GM23338 (cell line): ENCODE data around the gene NTN1. TPM values are rescaled to one million over a fixed set of nuclear protein-coding genes. Genes with fewer than 3 reads are reported as not detected.

ENCODE experiments used
- ATAC-seq: fragments of 200-7000 bp; cut with Tn5 transposase; 3 replicates; pipeline ENCODE4 v1.9.1; 2020
- DNase-seq: peaks from one replicate; pipeline ENCODE4 v3.0.0-alpha.2; 2015; ENCODE audit warnings: low spot score
- H2AFZ ChIP-seq: fragments of 200-600 bp; sonication (generic); 2 replicates; pipeline ENCODE4 v1.8.0; 2016; ENCODE audit warnings: antibody characterized with exemption, mild to moderate bottlenecking, moderate library complexity
- H3F3A ChIP-seq: fragments of 200-600 bp; sonication (generic); replicated peaks from 2 replicates; pipeline ENCODE4 v1.8.0; 2017; ENCODE audit warnings: antibody characterized with exemption, mixed run types, low read depth
- H3K27ac ChIP-seq: fragments of 200-600 bp; sonication (generic); 2 replicates; pipeline ENCODE4 v1.6.1; 2016; ENCODE audit warnings: low read depth
- H3K27me3 ChIP-seq: fragments of 200-600 bp; sonication (generic); 2 replicates; pipeline ENCODE4 v1.8.0; 2016; ENCODE audit warnings: mild to moderate bottlenecking, mixed run types, moderate library complexity; ENCODE audit not compliant: insufficient read depth
- H3K36me3 ChIP-seq: fragments of 200-600 bp; sonication (generic); 2 replicates; pipeline ENCODE4 v1.8.0; 2016; ENCODE audit warnings: mild to moderate bottlenecking; ENCODE audit not compliant: insufficient read depth
- H3K4me1 ChIP-seq: fragments of 200-600 bp; sonication (generic); 2 replicates; pipeline ENCODE4 v1.8.0; 2016; ENCODE audit warnings: mild to moderate bottlenecking, moderate library complexity; ENCODE audit not compliant: insufficient read depth
- H3K4me2 ChIP-seq: fragments of 200-600 bp; sonication (generic); 2 replicates; pipeline ENCODE4 v1.7.1; 2017; ENCODE audit warnings: mixed run types
- H3K4me3 ChIP-seq: fragments of 200-600 bp; sonication (generic); 2 replicates; pipeline ENCODE4 v1.6.1; 2016; ENCODE audit warnings: mixed run types
- H3K79me2 ChIP-seq: fragments of 200-600 bp; sonication (generic); replicated peaks from 2 replicates; pipeline ENCODE4 v1.8.0; 2017; ENCODE audit warnings: mild to moderate bottlenecking; ENCODE audit not compliant: insufficient read depth
- H3K9me2 ChIP-seq: fragments of 200-600 bp; sonication (generic); 2 replicates; pipeline ENCODE4 v1.8.0; 2017; ENCODE audit not compliant: insufficient read depth
- H4K20me1 ChIP-seq: fragments of 200-600 bp; sonication (generic); replicated peaks from 2 replicates; pipeline ENCODE4 v1.8.0; 2017; ENCODE audit warnings: mild to moderate bottlenecking; ENCODE audit not compliant: insufficient read depth
- H3K27ac Mint-ChIP-seq: 2 replicates; pipeline ENCODE4 v1.8.0; 2020; ENCODE audit warnings: inconsistent platforms, mild to moderate bottlenecking, moderate library complexity, mixed read lengths
- H3K27me3 Mint-ChIP-seq: 3 replicates; pipeline ENCODE4 v1.8.0; 2022; ENCODE audit warnings: low read depth, mild to moderate bottlenecking, moderate library complexity, mixed read lengths, inconsistent platforms; ENCODE audit not compliant: insufficient read depth, poor library complexity
- H3K36me3 Mint-ChIP-seq: 3 replicates; pipeline ENCODE4 v1.8.0; 2021; ENCODE audit warnings: low read depth, mild to moderate bottlenecking, inconsistent platforms, moderate library complexity, mixed read lengths
- H3K4me1 Mint-ChIP-seq: 3 replicates; pipeline ENCODE4 v1.8.0; 2020; ENCODE audit warnings: mild to moderate bottlenecking, inconsistent platforms, mixed read lengths
- H3K4me3 Mint-ChIP-seq: 3 replicates; pipeline ENCODE4 v1.8.0; 2021; ENCODE audit warnings: moderate library complexity, mild to moderate bottlenecking, inconsistent platforms, mixed read lengths
- H3K9me3 Mint-ChIP-seq: 3 replicates; pipeline ENCODE4 v1.8.0; 2020; ENCODE audit warnings: moderate library complexity, mild to moderate bottlenecking, inconsistent platforms, mixed read lengths
- CREB1 ChIP-seq: fragments of 250-450 bp; sonication (Bioruptor Pico); IDR thresholded peaks from 2 replicates; pipeline ENCODE4 v1.5.0; 2020; ENCODE audit warnings: low read depth, mild to moderate bottlenecking, moderate library complexity
- EZH2 ChIP-seq: fragments of 200-600 bp; sonication (generic); IDR thresholded peaks from one replicate; pipeline ENCODE4 v1.8.0; 2017; ENCODE audit warnings: antibody characterized with exemption, mild to moderate bottlenecking, low read depth; ENCODE audit not compliant: unreplicated experiment
- EZH2phosphoT487 ChIP-seq: fragments of 200-600 bp; sonication (generic); IDR thresholded peaks from one replicate; pipeline ENCODE4 v1.8.1; 2018; ENCODE audit warnings: antibody characterized with exemption; ENCODE audit not compliant: unreplicated experiment
- JUNB ChIP-seq: IDR thresholded peaks from one replicate; pipeline ENCODE4 v1.6.1; 2016; ENCODE audit warnings: antibody characterized with exemption; ENCODE audit not compliant: unreplicated experiment
- NANOG ChIP-seq: IDR thresholded peaks from 2 replicates; pipeline ENCODE4 v1.6.1; 2016; ENCODE audit warnings: antibody characterized with exemption, borderline replicate concordance
- POLR2AphosphoS5 ChIP-seq: IDR thresholded peaks from 2 replicates; pipeline ENCODE4 v1.6.1; 2016; ENCODE audit warnings: antibody characterized with exemption, low read depth
- STAT1 ChIP-seq: IDR thresholded peaks from one replicate; pipeline ENCODE4 v1.6.1; 2016; ENCODE audit warnings: antibody characterized with exemption; ENCODE audit not compliant: unreplicated experiment
- ZNF114 ChIP-seq: fragments of 250-450 bp; sonication (Bioruptor Pico); IDR thresholded peaks from 2 replicates; pipeline ENCODE4 v1.5.0; 2020; ENCODE audit warnings: mild to moderate bottlenecking, moderate library complexity
- ZNF331 ChIP-seq: fragments of 250-450 bp; sonication (Bioruptor Pico); IDR thresholded peaks from 2 replicates; pipeline ENCODE4 v1.5.0; 2020; ENCODE audit warnings: low read depth, mild to moderate bottlenecking, moderate library complexity
- polyA plus RNA-seq: library from polyadenylated mRNA; unstranded; fragments of >200 nt; fragmentation: Nextera tagmentation; extraction: Ambion mirVana; gene quantifications from 2 replicates; pipeline ENCODE4 v1.2.1, GENCODE V29; 2016
- total RNA-seq: library from RNA; depleted of rRNA; stranded (reverse); fragments of >200 nt; shearing (Covaris generic); gene quantifications from 2 replicates; pipeline ENCODE4 v1.2.3, GENCODE V29; 2014
- TF ChIP-seq, protein P1 (sequence below): IDR thresholded peaks from 2 replicates; pipeline ENCODE4 v1.6.1; 2016; ENCODE audit warnings: antibody characterized with exemption
- TF ChIP-seq, protein P2 (sequence below): fragments of 250-450 bp; sonication (Bioruptor Pico); IDR thresholded peaks from 2 replicates; pipeline ENCODE4 v1.5.0; 2020; ENCODE audit warnings: mild to moderate bottlenecking, moderate library complexity
- TF ChIP-seq, protein P3 (sequence below): IDR thresholded peaks from one replicate; pipeline ENCODE4 v1.6.1; 2018; ENCODE audit warnings: antibody characterized with exemption; ENCODE audit not compliant: unreplicated experiment
- TF ChIP-seq, protein P4 (sequence below), 2 experiments: fragments of 200-600 bp in 1 of 2; sonication (generic) in 1 of 2; conservative IDR thresholded peaks; 2 replicates each; pipeline versions ENCODE4 v1.5.1 to v1.6.1; 2016 to 2017; ENCODE audit warnings: antibody characterized with exemption in 2 of 2, low read depth in 2 of 2, mild to moderate bottlenecking in 2 of 2, moderate library complexity in 1 of 2

Gene NTN1
- total and polyA plus RNA-seq, 2 experiments from 2014 or later = 0.57 to 2.6 TPM

DNA sequence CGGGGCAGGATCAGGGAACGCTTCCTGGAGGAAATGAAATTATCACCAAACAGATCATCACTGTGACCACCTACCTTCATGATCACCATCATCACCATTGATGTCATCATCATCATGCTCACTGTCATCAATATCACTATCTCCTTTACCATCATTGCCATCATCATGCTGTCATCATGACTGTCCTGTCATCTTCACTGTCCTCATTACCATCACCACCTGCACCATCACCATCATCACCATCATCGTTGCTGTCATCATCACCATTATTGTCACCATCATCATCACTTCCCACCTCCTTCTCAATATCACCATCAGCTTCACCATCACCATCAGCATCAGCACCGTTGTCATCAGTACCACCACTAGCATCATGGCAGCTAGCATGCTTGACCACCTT is 65.3 kb downstream of the NTN1 start:
- no peak overlapping the region for H2AFZ ChIP-seq
- no peak overlapping the region for H3K27ac ChIP-seq
- no peak overlapping the region for H3K4me3 Mint-ChIP-seq
- H3K4me2 ChIP-seq = no peak overlapping the region
- H3K27me3 Mint-ChIP-seq = peaks cover 14% of the 10 kb centered on the region
- H3K27ac Mint-ChIP-seq = no peak overlapping the region
- H4K20me1 ChIP-seq = no peaks in the 10 kb centered on the region
- no peak overlapping the region for H3K4me3 ChIP-seq
- H3K4me1 Mint-ChIP-seq = no peaks in the 10 kb centered on the region
- no peaks in the 10 kb centered on the region for H3K79me2 ChIP-seq
- H3K9me3 Mint-ChIP-seq = no peaks in the 10 kb centered on the region; the same call in 2 of the 3 replicates
- no peak for ATAC-seq
- H3F3A ChIP-seq = no peaks in the 10 kb centered on the region
- no peaks in the 10 kb centered on the region for H3K36me3 Mint-ChIP-seq
- no peaks in the 10 kb centered on the region for H3K36me3 ChIP-seq
- no peak for DNase-seq
- H3K4me1 ChIP-seq = no peaks in the 10 kb centered on the region
- TF ChIP-seq POLR2AphosphoS5 (no peak), ZNF114 (CRISPR knock-in tag) (no peak), STAT1 (no peak), EZH2phosphoT487 (no peak), ZNF331 (no peak), NANOG (no peak), JUNB (no peak), CREB1 (no peak), EZH2 (no peak)
- TF ChIP-seq, protein P1, sequence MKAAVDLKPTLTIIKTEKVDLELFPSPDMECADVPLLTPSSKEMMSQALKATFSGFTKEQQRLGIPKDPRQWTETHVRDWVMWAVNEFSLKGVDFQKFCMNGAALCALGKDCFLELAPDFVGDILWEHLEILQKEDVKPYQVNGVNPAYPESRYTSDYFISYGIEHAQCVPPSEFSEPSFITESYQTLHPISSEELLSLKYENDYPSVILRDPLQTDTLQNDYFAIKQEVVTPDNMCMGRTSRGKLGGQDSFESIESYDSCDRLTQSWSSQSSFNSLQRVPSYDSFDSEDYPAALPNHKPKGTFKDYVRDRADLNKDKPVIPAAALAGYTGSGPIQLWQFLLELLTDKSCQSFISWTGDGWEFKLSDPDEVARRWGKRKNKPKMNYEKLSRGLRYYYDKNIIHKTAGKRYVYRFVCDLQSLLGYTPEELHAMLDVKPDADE = no peak
- TF ChIP-seq, protein P2, sequence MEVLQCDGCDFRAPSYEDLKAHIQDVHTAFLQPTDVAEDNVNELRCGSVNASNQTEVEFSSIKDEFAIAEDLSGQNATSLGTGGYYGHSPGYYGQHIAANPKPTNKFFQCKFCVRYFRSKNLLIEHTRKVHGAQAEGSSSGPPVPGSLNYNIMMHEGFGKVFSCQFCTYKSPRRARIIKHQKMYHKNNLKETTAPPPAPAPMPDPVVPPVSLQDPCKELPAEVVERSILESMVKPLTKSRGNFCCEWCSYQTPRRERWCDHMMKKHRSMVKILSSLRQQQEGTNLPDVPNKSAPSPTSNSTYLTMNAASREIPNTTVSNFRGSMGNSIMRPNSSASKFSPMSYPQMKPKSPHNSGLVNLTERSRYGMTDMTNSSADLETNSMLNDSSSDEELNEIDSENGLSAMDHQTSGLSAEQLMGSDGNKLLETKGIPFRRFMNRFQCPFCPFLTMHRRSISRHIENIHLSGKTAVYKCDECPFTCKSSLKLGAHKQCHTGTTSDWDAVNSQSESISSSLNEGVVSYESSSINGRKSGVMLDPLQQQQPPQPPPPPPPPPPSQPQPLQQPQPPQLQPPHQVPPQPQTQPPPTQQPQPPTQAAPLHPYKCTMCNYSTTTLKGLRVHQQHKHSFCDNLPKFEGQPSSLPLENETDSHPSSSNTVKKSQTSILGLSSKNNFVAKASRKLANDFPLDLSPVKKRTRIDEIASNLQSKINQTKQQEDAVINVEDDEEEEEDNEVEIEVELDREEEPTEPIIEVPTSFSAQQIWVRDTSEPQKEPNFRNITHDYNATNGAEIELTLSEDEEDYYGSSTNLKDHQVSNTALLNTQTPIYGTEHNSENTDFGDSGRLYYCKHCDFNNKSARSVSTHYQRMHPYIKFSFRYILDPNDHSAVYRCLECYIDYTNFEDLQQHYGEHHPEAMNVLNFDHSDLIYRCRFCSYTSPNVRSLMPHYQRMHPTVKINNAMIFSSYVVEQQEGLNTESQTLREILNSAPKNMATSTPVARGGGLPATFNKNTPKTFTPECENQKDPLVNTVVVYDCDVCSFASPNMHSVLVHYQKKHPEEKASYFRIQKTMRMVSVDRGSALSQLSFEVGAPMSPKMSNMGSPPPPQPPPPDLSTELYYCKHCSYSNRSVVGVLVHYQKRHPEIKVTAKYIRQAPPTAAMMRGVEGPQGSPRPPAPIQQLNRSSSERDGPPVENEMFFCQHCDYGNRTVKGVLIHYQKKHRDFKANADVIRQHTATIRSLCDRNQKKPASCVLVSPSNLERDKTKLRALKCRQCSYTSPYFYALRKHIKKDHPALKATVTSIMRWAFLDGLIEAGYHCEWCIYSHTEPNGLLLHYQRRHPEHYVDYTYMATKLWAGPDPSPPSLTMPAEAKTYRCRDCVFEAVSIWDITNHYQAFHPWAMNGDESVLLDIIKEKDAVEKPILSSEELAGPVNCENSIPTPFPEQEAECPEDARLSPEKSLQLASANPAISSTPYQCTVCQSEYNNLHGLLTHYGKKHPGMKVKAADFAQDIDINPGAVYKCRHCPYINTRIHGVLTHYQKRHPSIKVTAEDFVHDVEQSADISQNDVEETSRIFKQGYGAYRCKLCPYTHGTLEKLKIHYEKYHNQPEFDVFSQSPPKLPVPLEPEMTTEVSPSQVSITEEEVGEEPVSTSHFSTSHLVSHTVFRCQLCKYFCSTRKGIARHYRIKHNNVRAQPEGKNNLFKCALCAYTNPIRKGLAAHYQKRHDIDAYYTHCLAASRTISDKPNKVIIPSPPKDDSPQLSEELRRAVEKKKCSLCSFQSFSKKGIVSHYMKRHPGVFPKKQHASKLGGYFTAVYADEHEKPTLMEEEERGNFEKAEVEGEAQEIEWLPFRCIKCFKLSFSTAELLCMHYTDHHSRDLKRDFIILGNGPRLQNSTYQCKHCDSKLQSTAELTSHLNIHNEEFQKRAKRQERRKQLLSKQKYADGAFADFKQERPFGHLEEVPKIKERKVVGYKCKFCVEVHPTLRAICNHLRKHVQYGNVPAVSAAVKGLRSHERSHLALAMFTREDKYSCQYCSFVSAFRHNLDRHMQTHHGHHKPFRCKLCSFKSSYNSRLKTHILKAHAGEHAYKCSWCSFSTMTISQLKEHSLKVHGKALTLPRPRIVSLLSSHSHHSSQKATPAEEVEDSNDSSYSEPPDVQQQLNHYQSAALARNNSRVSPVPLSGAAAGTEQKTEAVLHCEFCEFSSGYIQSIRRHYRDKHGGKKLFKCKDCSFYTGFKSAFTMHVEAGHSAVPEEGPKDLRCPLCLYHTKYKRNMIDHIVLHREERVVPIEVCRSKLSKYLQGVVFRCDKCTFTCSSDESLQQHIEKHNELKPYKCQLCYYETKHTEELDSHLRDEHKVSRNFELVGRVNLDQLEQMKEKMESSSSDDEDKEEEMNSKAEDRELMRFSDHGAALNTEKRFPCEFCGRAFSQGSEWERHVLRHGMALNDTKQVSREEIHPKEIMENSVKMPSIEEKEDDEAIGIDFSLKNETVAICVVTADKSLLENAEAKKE (CRISPR knock-in tag) = no peak
- TF ChIP-seq, protein P3, sequence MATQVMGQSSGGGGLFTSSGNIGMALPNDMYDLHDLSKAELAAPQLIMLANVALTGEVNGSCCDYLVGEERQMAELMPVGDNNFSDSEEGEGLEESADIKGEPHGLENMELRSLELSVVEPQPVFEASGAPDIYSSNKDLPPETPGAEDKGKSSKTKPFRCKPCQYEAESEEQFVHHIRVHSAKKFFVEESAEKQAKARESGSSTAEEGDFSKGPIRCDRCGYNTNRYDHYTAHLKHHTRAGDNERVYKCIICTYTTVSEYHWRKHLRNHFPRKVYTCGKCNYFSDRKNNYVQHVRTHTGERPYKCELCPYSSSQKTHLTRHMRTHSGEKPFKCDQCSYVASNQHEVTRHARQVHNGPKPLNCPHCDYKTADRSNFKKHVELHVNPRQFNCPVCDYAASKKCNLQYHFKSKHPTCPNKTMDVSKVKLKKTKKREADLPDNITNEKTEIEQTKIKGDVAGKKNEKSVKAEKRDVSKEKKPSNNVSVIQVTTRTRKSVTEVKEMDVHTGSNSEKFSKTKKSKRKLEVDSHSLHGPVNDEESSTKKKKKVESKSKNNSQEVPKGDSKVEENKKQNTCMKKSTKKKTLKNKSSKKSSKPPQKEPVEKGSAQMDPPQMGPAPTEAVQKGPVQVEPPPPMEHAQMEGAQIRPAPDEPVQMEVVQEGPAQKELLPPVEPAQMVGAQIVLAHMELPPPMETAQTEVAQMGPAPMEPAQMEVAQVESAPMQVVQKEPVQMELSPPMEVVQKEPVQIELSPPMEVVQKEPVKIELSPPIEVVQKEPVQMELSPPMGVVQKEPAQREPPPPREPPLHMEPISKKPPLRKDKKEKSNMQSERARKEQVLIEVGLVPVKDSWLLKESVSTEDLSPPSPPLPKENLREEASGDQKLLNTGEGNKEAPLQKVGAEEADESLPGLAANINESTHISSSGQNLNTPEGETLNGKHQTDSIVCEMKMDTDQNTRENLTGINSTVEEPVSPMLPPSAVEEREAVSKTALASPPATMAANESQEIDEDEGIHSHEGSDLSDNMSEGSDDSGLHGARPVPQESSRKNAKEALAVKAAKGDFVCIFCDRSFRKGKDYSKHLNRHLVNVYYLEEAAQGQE = no peak
- TF ChIP-seq, protein P4, sequence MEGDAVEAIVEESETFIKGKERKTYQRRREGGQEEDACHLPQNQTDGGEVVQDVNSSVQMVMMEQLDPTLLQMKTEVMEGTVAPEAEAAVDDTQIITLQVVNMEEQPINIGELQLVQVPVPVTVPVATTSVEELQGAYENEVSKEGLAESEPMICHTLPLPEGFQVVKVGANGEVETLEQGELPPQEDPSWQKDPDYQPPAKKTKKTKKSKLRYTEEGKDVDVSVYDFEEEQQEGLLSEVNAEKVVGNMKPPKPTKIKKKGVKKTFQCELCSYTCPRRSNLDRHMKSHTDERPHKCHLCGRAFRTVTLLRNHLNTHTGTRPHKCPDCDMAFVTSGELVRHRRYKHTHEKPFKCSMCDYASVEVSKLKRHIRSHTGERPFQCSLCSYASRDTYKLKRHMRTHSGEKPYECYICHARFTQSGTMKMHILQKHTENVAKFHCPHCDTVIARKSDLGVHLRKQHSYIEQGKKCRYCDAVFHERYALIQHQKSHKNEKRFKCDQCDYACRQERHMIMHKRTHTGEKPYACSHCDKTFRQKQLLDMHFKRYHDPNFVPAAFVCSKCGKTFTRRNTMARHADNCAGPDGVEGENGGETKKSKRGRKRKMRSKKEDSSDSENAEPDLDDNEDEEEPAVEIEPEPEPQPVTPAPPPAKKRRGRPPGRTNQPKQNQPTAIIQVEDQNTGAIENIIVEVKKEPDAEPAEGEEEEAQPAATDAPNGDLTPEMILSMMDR (conservative IDR thresholded peaks at IDR 0.05; ENCODE audit: low read depth in 2 of 2) = no peak
- no peaks in the 10 kb centered on the region for H3K27me3 ChIP-seq
- 0 out of 2 replicates have a peak, but pooled peaks cover 11% of the 10 kb centered on the region for H3K9me2 ChIP-seq
